H1 (cell line): ENCODE data around the gene TFCP2L1. TPM values are rescaled to one million over a fixed set of nuclear protein-coding genes. Genes with fewer than 3 reads are reported as not detected.

ENCODE experiments used
- CHD2 ChIP-seq: IDR thresholded peaks from 2 replicates; pipeline ENCODE4 v1.6.1; 2012; ENCODE audit warnings: low read length, improper control_type of control experiment
- EZH2 ChIP-seq: fragments of 200-600 bp; sonication (generic); IDR thresholded peaks from 2 replicates; pipeline ENCODE4 v1.7.1; 2012; ENCODE audit warnings: low read depth, mild to moderate bottlenecking, moderate library complexity, low read length, inconsistent platforms; ENCODE audit not compliant: severe bottlenecking
- RNF2 ChIP-seq: fragments of 200-900, 300-1000 bp; sonication (generic); IDR thresholded peaks from 2 replicates; pipeline ENCODE4 v1.7.1; 2016; ENCODE audit warnings: borderline replicate concordance, low read depth, mild to moderate bottlenecking, antibody characterized with exemption, low read length; ENCODE audit not compliant: poor library complexity, severe bottlenecking; ENCODE audit errors: missing control alignments
- SAP30 ChIP-seq: fragments of 300-600 bp; sonication (generic); IDR thresholded peaks from 2 replicates; pipeline ENCODE4 v1.7.1; 2012; ENCODE audit warnings: low read length, moderate library complexity, mild to moderate bottlenecking, inconsistent platforms; ENCODE audit not compliant: insufficient read depth, insufficient replicate concordance
- polyA plus RNA-seq, 7 experiments: library from polyadenylated mRNA; depleted of rRNA in 3 of 7; stranded (reverse) in 5 of 7; unstranded in 2 of 7; fragments of >200 nt in 5 of 7; fragments of 200-250 nt in 2 of 7; gene quantifications; 1 replicate in 5 of 7; 2 replicates in 1 of 7; 4 replicates in 1 of 7; pipeline versions ENCODE4 v1.2.1 to v1.2.3, GENCODE V29; 2011 to 2013; ENCODE audit warnings: missing spikeins in 2 of 7, mixed read lengths in 2 of 7
- total RNA-seq: library from RNA; stranded (reverse); fragmentation: NEBNext Ultra II Directional; extraction: Animal tissue kit (Norgen Biotek cat#: 25700); gene quantifications from 2 replicates; pipeline ENCODE4 v1.2.1, GENCODE V29; 2021

The TFCP2L1 gene
- total and polyA plus RNA-seq, 2 of the 8 experiments (the other 6 are each of a cell fraction or from before 2014, with no cell fraction given): 1.5 to 3.8 TPM

GRCh38 chr2:121253674-121254240, 31.2 kb downstream of the TFCP2L1 start (continued):
- TF ChIP-seq SAP30: no peak
- TF ChIP-seq CHD2: no peak
- TF ChIP-seq EZH2: no peak
- no peak for TF ChIP-seq RNF2
